GM23338 (cell line): ENCODE measurements around the gene ERC1. TPM values are rescaled to one million over a fixed set of nuclear protein-coding genes. Genes with fewer than 3 reads are reported as not detected.

Experiments used
- ATAC-seq: fragments of 200-7000 bp; cut with Tn5 transposase; 3 replicates; pipeline ENCODE4 v1.9.1; 2020
- DNase-seq: peaks from one replicate; pipeline ENCODE4 v3.0.0-alpha.2; 2015; ENCODE audit warnings: low spot score
- H2AFZ ChIP-seq: fragments of 200-600 bp; sonication (generic); 2 replicates; pipeline ENCODE4 v1.8.0; 2016; ENCODE audit warnings: antibody characterized with exemption, mild to moderate bottlenecking, moderate library complexity
- H3F3A ChIP-seq: fragments of 200-600 bp; sonication (generic); replicated peaks from 2 replicates; pipeline ENCODE4 v1.8.0; 2017; ENCODE audit warnings: antibody characterized with exemption, mixed run types, low read depth
- H3K27ac ChIP-seq: fragments of 200-600 bp; sonication (generic); 2 replicates; pipeline ENCODE4 v1.6.1; 2016; ENCODE audit warnings: low read depth
- H3K27me3 ChIP-seq: fragments of 200-600 bp; sonication (generic); 2 replicates; pipeline ENCODE4 v1.8.0; 2016; ENCODE audit warnings: mild to moderate bottlenecking, mixed run types, moderate library complexity; ENCODE audit not compliant: insufficient read depth
- H3K36me3 ChIP-seq: fragments of 200-600 bp; sonication (generic); 2 replicates; pipeline ENCODE4 v1.8.0; 2016; ENCODE audit warnings: mild to moderate bottlenecking; ENCODE audit not compliant: insufficient read depth
- H3K4me1 ChIP-seq: fragments of 200-600 bp; sonication (generic); 2 replicates; pipeline ENCODE4 v1.8.0; 2016; ENCODE audit warnings: mild to moderate bottlenecking, moderate library complexity; ENCODE audit not compliant: insufficient read depth
- H3K4me2 ChIP-seq: fragments of 200-600 bp; sonication (generic); 2 replicates; pipeline ENCODE4 v1.7.1; 2017; ENCODE audit warnings: mixed run types
- H3K4me3 ChIP-seq: fragments of 200-600 bp; sonication (generic); 2 replicates; pipeline ENCODE4 v1.6.1; 2016; ENCODE audit warnings: mixed run types
- H3K79me2 ChIP-seq: fragments of 200-600 bp; sonication (generic); replicated peaks from 2 replicates; pipeline ENCODE4 v1.8.0; 2017; ENCODE audit warnings: mild to moderate bottlenecking; ENCODE audit not compliant: insufficient read depth
- H3K9me2 ChIP-seq: fragments of 200-600 bp; sonication (generic); 2 replicates; pipeline ENCODE4 v1.8.0; 2017; ENCODE audit not compliant: insufficient read depth
- H4K20me1 ChIP-seq: fragments of 200-600 bp; sonication (generic); replicated peaks from 2 replicates; pipeline ENCODE4 v1.8.0; 2017; ENCODE audit warnings: mild to moderate bottlenecking; ENCODE audit not compliant: insufficient read depth
- H3K27ac Mint-ChIP-seq: 2 replicates; pipeline ENCODE4 v1.8.0; 2020; ENCODE audit warnings: inconsistent platforms, mild to moderate bottlenecking, moderate library complexity, mixed read lengths
- H3K27me3 Mint-ChIP-seq: 3 replicates; pipeline ENCODE4 v1.8.0; 2022; ENCODE audit warnings: low read depth, mild to moderate bottlenecking, moderate library complexity, mixed read lengths, inconsistent platforms; ENCODE audit not compliant: insufficient read depth, poor library complexity
- H3K36me3 Mint-ChIP-seq: 3 replicates; pipeline ENCODE4 v1.8.0; 2021; ENCODE audit warnings: low read depth, mild to moderate bottlenecking, inconsistent platforms, moderate library complexity, mixed read lengths
- H3K4me1 Mint-ChIP-seq: 3 replicates; pipeline ENCODE4 v1.8.0; 2020; ENCODE audit warnings: mild to moderate bottlenecking, inconsistent platforms, mixed read lengths
- H3K4me3 Mint-ChIP-seq: 3 replicates; pipeline ENCODE4 v1.8.0; 2021; ENCODE audit warnings: moderate library complexity, mild to moderate bottlenecking, inconsistent platforms, mixed read lengths
- H3K9me3 Mint-ChIP-seq: 3 replicates; pipeline ENCODE4 v1.8.0; 2020; ENCODE audit warnings: moderate library complexity, mild to moderate bottlenecking, inconsistent platforms, mixed read lengths
- CREB1 ChIP-seq: fragments of 250-450 bp; sonication (Bioruptor Pico); IDR thresholded peaks from 2 replicates; pipeline ENCODE4 v1.5.0; 2020; ENCODE audit warnings: low read depth, mild to moderate bottlenecking, moderate library complexity
- CTCF ChIP-seq, 2 experiments: fragments of 200-600 bp in 1 of 2; sonication (generic) in 1 of 2; conservative IDR thresholded peaks; 2 replicates each; pipeline versions ENCODE4 v1.5.1 to v1.6.1; 2016 to 2017; ENCODE audit warnings: antibody characterized with exemption in 2 of 2, low read depth in 2 of 2, mild to moderate bottlenecking in 2 of 2, moderate library complexity in 1 of 2
- ETS1 ChIP-seq: IDR thresholded peaks from 2 replicates; pipeline ENCODE4 v1.6.1; 2016; ENCODE audit warnings: antibody characterized with exemption
- EZH2 ChIP-seq: fragments of 200-600 bp; sonication (generic); IDR thresholded peaks from one replicate; pipeline ENCODE4 v1.8.0; 2017; ENCODE audit warnings: antibody characterized with exemption, mild to moderate bottlenecking, low read depth; ENCODE audit not compliant: unreplicated experiment
- EZH2phosphoT487 ChIP-seq: fragments of 200-600 bp; sonication (generic); IDR thresholded peaks from one replicate; pipeline ENCODE4 v1.8.1; 2018; ENCODE audit warnings: antibody characterized with exemption; ENCODE audit not compliant: unreplicated experiment
- JUNB ChIP-seq: IDR thresholded peaks from one replicate; pipeline ENCODE4 v1.6.1; 2016; ENCODE audit warnings: antibody characterized with exemption; ENCODE audit not compliant: unreplicated experiment
- NANOG ChIP-seq: IDR thresholded peaks from 2 replicates; pipeline ENCODE4 v1.6.1; 2016; ENCODE audit warnings: antibody characterized with exemption, borderline replicate concordance
- POLR2AphosphoS5 ChIP-seq: IDR thresholded peaks from 2 replicates; pipeline ENCODE4 v1.6.1; 2016; ENCODE audit warnings: antibody characterized with exemption, low read depth
- REST ChIP-seq: IDR thresholded peaks from one replicate; pipeline ENCODE4 v1.6.1; 2018; ENCODE audit warnings: antibody characterized with exemption; ENCODE audit not compliant: unreplicated experiment
- STAT1 ChIP-seq: IDR thresholded peaks from one replicate; pipeline ENCODE4 v1.6.1; 2016; ENCODE audit warnings: antibody characterized with exemption; ENCODE audit not compliant: unreplicated experiment
- ZNF114 ChIP-seq: fragments of 250-450 bp; sonication (Bioruptor Pico); IDR thresholded peaks from 2 replicates; pipeline ENCODE4 v1.5.0; 2020; ENCODE audit warnings: mild to moderate bottlenecking, moderate library complexity
- ZNF331 ChIP-seq: fragments of 250-450 bp; sonication (Bioruptor Pico); IDR thresholded peaks from 2 replicates; pipeline ENCODE4 v1.5.0; 2020; ENCODE audit warnings: low read depth, mild to moderate bottlenecking, moderate library complexity
- ZNF462 ChIP-seq: fragments of 250-450 bp; sonication (Bioruptor Pico); IDR thresholded peaks from 2 replicates; pipeline ENCODE4 v1.5.0; 2020; ENCODE audit warnings: mild to moderate bottlenecking, moderate library complexity
- polyA plus RNA-seq: library from polyadenylated mRNA; unstranded; fragments of >200 nt; fragmentation: Nextera tagmentation; extraction: Ambion mirVana; gene quantifications from 2 replicates; pipeline ENCODE4 v1.2.1, GENCODE V29; 2016
- total RNA-seq: library from RNA; depleted of rRNA; stranded (reverse); fragments of >200 nt; shearing (Covaris generic); gene quantifications from 2 replicates; pipeline ENCODE4 v1.2.3, GENCODE V29; 2014

ERC1 gene
- total and polyA plus RNA-seq, 2 experiments from 2014 or later = 28.1 to 35.3 TPM

GRCh38 chr12:1471224-1471623 lies 480.2 kb downstream of the ERC1 start:
- Histone ChIP-seq H4K20me1 (no peaks in the 10 kb centered on the region; the same call in 1 of the 2 replicates), H3K4me1 (peaks cover 25% of the 10 kb centered on the region), H3K4me2 (no peak overlapping the region), H3F3A (no peaks in the 10 kb centered on the region), H3K79me2 (0 out of 2 replicates have a peak, but pooled peaks cover 3% of the 10 kb centered on the region), H2AFZ (no peak overlapping the region), H3K9me2 (no peaks in the 10 kb centered on the region), H3K4me3 (no peak overlapping the region), H3K36me3 (no peaks in the 10 kb centered on the region), H3K27ac (no peak overlapping the region), H3K27me3 (no peaks in the 10 kb centered on the region)
- Mint-ChIP-seq H3K9me3 (peaks cover 2% of the 10 kb centered on the region; the same call in 1 of the 3 replicates), H3K36me3 (peaks cover 3% of the 10 kb centered on the region), H3K4me3 (no peak overlapping the region), H3K27ac (no peak overlapping the region), H3K27me3 (peaks cover 1% of the 10 kb centered on the region), H3K4me1 (peaks cover 3% of the 10 kb centered on the region)
- no peak for ATAC-seq
- no peak for TF ChIP-seq EZH2
- TF ChIP-seq CTCF (conservative IDR thresholded peaks at IDR 0.05; ENCODE audit: low read depth in 2 of 2) = no peak
- TF ChIP-seq JUNB = no peak
- no peak for TF ChIP-seq CREB1 (CRISPR knock-in tag)
- TF ChIP-seq STAT1 = no peak
- no peak for TF ChIP-seq NANOG
- TF ChIP-seq ZNF462 = no peak
- TF ChIP-seq ZNF114 = no peak
- no peak for TF ChIP-seq ZNF331
- no peak for TF ChIP-seq ETS1
- no peak for TF ChIP-seq REST
- TF ChIP-seq EZH2phosphoT487 = no peak
- TF ChIP-seq POLR2AphosphoS5 = no peak
- no peak for DNase-seq
